Measurements from ENCODE around the gene ITGB5. TPM values are rescaled to one million over a fixed set of nuclear protein-coding genes. Genes with fewer than 3 reads are reported as not detected.

The ITGB5 gene
- total RNA-seq, 1 experiment from 2014 or later: 116 TPM

- no peak for DNase-seq (ENCODE audit: low spot score)
- H3K27me3 ChIP-seq (replicated peaks; ENCODE audit: insufficient read depth, low read depth, low read length, poor library complexity): no peaks in the 10 kb centered on the region
- no peak overlapping the region for H3K27ac ChIP-seq (ENCODE audit: low read depth, low read length, poor library complexity, severe bottlenecking)
- no peaks in the 10 kb centered on the region for H3K9me3 ChIP-seq (ENCODE audit: low read depth, low read length, poor library complexity, severe bottlenecking)
- intact Hi-C loops (cut with micrococcal nuclease; ENCODE audit: unreplicated experiment): no loop called here
- H3K4me3 ChIP-seq (ENCODE audit: low read depth, low read length, poor library complexity, severe bottlenecking): no peak overlapping the region
- H3K36me3 ChIP-seq (ENCODE audit: insufficient read depth, low read length, poor library complexity, severe bottlenecking): peaks cover 11% of the 10 kb centered on the region
- no TSS peak for BruUV-seq (replicated peaks)
- CTCF ChIA-PET: interaction anchor here (0.8 kb wide), 1 partner anchor 109 kb away, joined by 3 read pairs; no protein-coding TSS in a partner anchor
- TF ChIP-seq CTCF (conservative IDR thresholded peaks at IDR 0.05; ENCODE audit: low read depth, low read length): no peak
- TF ChIP-seq EZH2 (IDR thresholded peaks at IDR 0.05; ENCODE audit: borderline replicate concordance, low read depth, low read length, poor library complexity, severe bottlenecking): no peak
- H3K4me1 ChIP-seq (ENCODE audit: insufficient read depth, low read length, poor library complexity, severe bottlenecking): peaks cover 13% of the 10 kb centered on the region
- POLR2A ChIA-PET (ENCODE audit: low non-redundant PET): no interaction called here
Measured at GRCh38 chr3:124895756-124896155, 8.6 kb upstream of the ITGB5 start.

GRCh38 chr3:124893526-124893925 is 6.4 kb upstream of the ITGB5 start:
- no peak overlapping the region for H3K4me3 ChIP-seq (ENCODE audit: low read depth, low read length, poor library complexity, severe bottlenecking)
- no TSS peak for BruUV-seq (replicated peaks)

GRCh38 chr3:124890573-124891190 is 3.5 kb upstream of the ITGB5 start:
- Histone ChIP-seq H3K4me1 (ENCODE audit: insufficient read depth, low read length, poor library complexity, severe bottlenecking) (no peaks in the 10 kb centered on the region), H3K27me3 (replicated peaks; ENCODE audit: insufficient read depth, low read depth, low read length, poor library complexity) (no peaks in the 10 kb centered on the region), H3K27ac (ENCODE audit: low read depth, low read length, poor library complexity, severe bottlenecking) (no peak overlapping the region), H3K9me3 (ENCODE audit: low read depth, low read length, poor library complexity, severe bottlenecking) (no peaks in the 10 kb centered on the region), H3K36me3 (ENCODE audit: insufficient read depth, low read length, poor library complexity, severe bottlenecking) (peaks cover 11% of the 10 kb centered on the region), H3K4me3 (ENCODE audit: low read depth, low read length, poor library complexity, severe bottlenecking) (no peak overlapping the region)
- TF ChIP-seq EZH2 (IDR thresholded peaks at IDR 0.05; ENCODE audit: borderline replicate concordance, low read depth, low read length, poor library complexity, severe bottlenecking) (no peak), CTCF (conservative IDR thresholded peaks at IDR 0.05; ENCODE audit: low read depth, low read length) (no peak)
- BruUV-seq (replicated peaks): no TSS peak
- intact Hi-C loops (cut with micrococcal nuclease; ENCODE audit: unreplicated experiment): no loop called here
- ChIA-PET POLR2A (ENCODE audit: low non-redundant PET) (interaction anchor here (0.6 kb wide), 1 partner anchor 543 kb away, joined by 3 read pairs; no protein-coding TSS in a partner anchor), CTCF (interaction anchor here (0.7 kb wide), 1 partner anchor 45 kb away, joined by 3 read pairs; no protein-coding TSS in a partner anchor)
- DNase-seq (ENCODE audit: low spot score): no peak

More at GRCh38 chr3:124893526-124893925, 6.4 kb upstream of the ITGB5 start:
- Histone ChIP-seq H3K9me3 (ENCODE audit: low read depth, low read length, poor library complexity, severe bottlenecking) (no peaks in the 10 kb centered on the region), H3K4me1 (ENCODE audit: insufficient read depth, low read length, poor library complexity, severe bottlenecking) (no peaks in the 10 kb centered on the region), H3K27me3 (replicated peaks; ENCODE audit: insufficient read depth, low read depth, low read length, poor library complexity) (no peaks in the 10 kb centered on the region), H3K36me3 (ENCODE audit: insufficient read depth, low read length, poor library complexity, severe bottlenecking) (peaks cover 11% of the 10 kb centered on the region), H3K27ac (ENCODE audit: low read depth, low read length, poor library complexity, severe bottlenecking) (no peak overlapping the region)
- ChIA-PET POLR2A (ENCODE audit: low non-redundant PET) (no interaction called here), CTCF (no interaction called here)
- TF ChIP-seq CTCF (conservative IDR thresholded peaks at IDR 0.05; ENCODE audit: low read depth, low read length) (no peak), EZH2 (IDR thresholded peaks at IDR 0.05; ENCODE audit: borderline replicate concordance, low read depth, low read length, poor library complexity, severe bottlenecking) (no peak)
- DNase-seq (ENCODE audit: low spot score): no peak
- intact Hi-C loops (cut with micrococcal nuclease; ENCODE audit: unreplicated experiment): no loop called here
